Panc1 (cell line): ENCODE results near the gene ROBO2. TPM values are rescaled to one million over a fixed set of nuclear protein-coding genes. Genes with fewer than 3 reads are reported as not detected.

ENCODE experiments used
- ATAC-seq: fragments of 200-7000 bp; cut with Tn5 transposase; 2 replicates; pipeline ENCODE4 v1.9.1; 2020; ENCODE audit warnings: mild to moderate bottlenecking, moderate library complexity
- BruUV-seq: library from RNA; stranded (reverse); fragments of 400-500 nt; replicated peaks from 2 replicates; lab custom pipeline; 2021; lab: Mats Ljungman, UMichigan
- CTCF ChIA-PET: fragments of 300-600 bp; sonication (Branson Sonifier 250); formaldehyde crosslinking; loops from one replicate; lab custom pipeline; 2022; ENCODE audit warnings: antibody characterized with exemption; lab: Charles Lee
- POLR2A ChIA-PET: fragments of 300-600 bp; sonication (Branson Sonifier 250); formaldehyde crosslinking; loops from one replicate; lab custom pipeline; 2022; ENCODE audit warnings: antibody characterized with exemption; lab: Charles Lee
- DNase-seq: peaks from one replicate; pipeline ENCODE4 v3.0.0-alpha.2; 2010; ENCODE audit warnings: low read depth, low spot score
- H3K27ac ChIP-seq: 2 replicates; pipeline ENCODE4 v1.5.1; 2011; ENCODE audit warnings: mild to moderate bottlenecking, low read length, inconsistent platforms
- H3K27me3 ChIP-seq: fragments of 200-500 bp; sonication (Bioruptor generic); 2 replicates; pipeline ENCODE4 v1.6.0; 2014; ENCODE audit warnings: low read length, inconsistent platforms; ENCODE audit not compliant: control insufficient read depth, insufficient read depth
- H3K36me3 ChIP-seq: fragments of 200-500 bp; sonication (Bioruptor generic); 2 replicates; pipeline ENCODE4 v1.5.1; 2014; ENCODE audit warnings: inconsistent platforms, mild to moderate bottlenecking, low read length, moderate library complexity; ENCODE audit not compliant: control insufficient read depth, insufficient read depth
- H3K4me1 ChIP-seq: 2 replicates; pipeline ENCODE4 v1.5.1; 2011; ENCODE audit warnings: inconsistent platforms, mild to moderate bottlenecking, low read length, moderate library complexity; ENCODE audit not compliant: control insufficient read depth, insufficient read depth
- H3K4me3 ChIP-seq, 2 experiments: 2 replicates each; pipeline ENCODE4 v1.5.1; 2011 to 2012; ENCODE audit warnings: low read depth in 2 of 2, low read length in 2 of 2, mild to moderate bottlenecking in 2 of 2, inconsistent platforms in 1 of 2, moderate library complexity in 1 of 2
- H3K9me3 ChIP-seq: fragments of 200-500 bp; sonication (Bioruptor generic); 2 replicates; pipeline ENCODE4 v1.5.1; 2014; ENCODE audit warnings: low read depth, mild to moderate bottlenecking, inconsistent platforms, low read length, moderate library complexity; ENCODE audit not compliant: control insufficient read depth, insufficient read depth
- CTCF ChIP-seq: fragments of 450-650 bp; IDR thresholded peaks from 2 replicates; pipeline ENCODE4 v1.5.1; 2017; ENCODE audit warnings: mild to moderate bottlenecking
- POLR2AphosphoS5 ChIP-seq: IDR thresholded peaks from 2 replicates; pipeline ENCODE4 v1.6.1; 2012; ENCODE audit warnings: mild to moderate bottlenecking, low read depth, low read length, moderate library complexity
- REST ChIP-seq, 2 experiments: IDR thresholded peaks; 2 replicates each; pipeline ENCODE4 v1.6.1; 2011 to 2012; ENCODE audit warnings: low read depth in 2 of 2, control low read depth in 1 of 2, low read length in 1 of 2, mild to moderate bottlenecking in 1 of 2, moderate library complexity in 1 of 2; ENCODE audit not compliant: insufficient read depth in 1 of 2
- SIN3A ChIP-seq: IDR thresholded peaks from 2 replicates; pipeline ENCODE4 v1.6.1; 2012; ENCODE audit warnings: low read depth, mild to moderate bottlenecking, low read length, moderate library complexity, borderline replicate concordance; ENCODE audit not compliant: insufficient read depth
- TCF7L2 ChIP-seq: IDR thresholded peaks from 2 replicates; pipeline ENCODE4 v1.6.1; 2011; ENCODE audit warnings: mild to moderate bottlenecking, low read depth, low read length, inconsistent platforms
- in situ Hi-C: cut with HindIII; loops from 2 replicates; pipeline ENCODE4 v1.10.0; 2016; ENCODE audit warnings: low sequenced_read_pairs, low pct_unique_long_range_greater_than_20kb
- intact Hi-C: fragments of 100-400 bp; cut with micrococcal nuclease; formaldehyde crosslinking; loops from one replicate; pipeline ENCODE4 v1.10.0; 2022; ENCODE audit not compliant: unreplicated experiment
- total RNA-seq: library from RNA; stranded (reverse); gene quantifications from one replicate; pipeline ENCODE4 v1.2.1, GENCODE V29; 2021; ENCODE audit not compliant: unreplicated experiment

Gene ROBO2
- total RNA-seq, 1 experiment from 2014 or later: 1.3 TPM

- in situ Hi-C loops: no loop called here
- Histone ChIP-seq H3K27me3 (no peaks in the 10 kb centered on the region), H3K9me3 (no peaks in the 10 kb centered on the region), H3K27ac (no peak overlapping the region), H3K4me3 (no peak overlapping the region), H3K36me3 (no peaks in the 10 kb centered on the region), H3K4me1 (no peaks in the 10 kb centered on the region)
- no TSS peak for BruUV-seq
- DNase-seq (no peak), ATAC-seq (no peak)
- intact Hi-C loops: no loop called here
- ChIA-PET POLR2A (no interaction called here), CTCF (no interaction called here)
- TF ChIP-seq TCF7L2 (no peak), SIN3A (no peak), REST (IDR thresholded peaks at IDR 0.05; ENCODE audit: insufficient read depth in 1 of 2, low read depth in 2 of 2, low read length in 1 of 2) (no peak), CTCF (no peak), POLR2AphosphoS5 (no peak)
These were observed 40.2 kb downstream of the ROBO2 start for GRCh38 chr3:77079988-77080610.

- ATAC-seq (no peak), DNase-seq (no peak)
- Histone ChIP-seq H3K4me1 (no peaks in the 10 kb centered on the region), H3K27me3 (no peaks in the 10 kb centered on the region), H3K36me3 (no peaks in the 10 kb centered on the region), H3K9me3 (no peaks in the 10 kb centered on the region), H3K27ac (no peak overlapping the region), H3K4me3 (no peak overlapping the region)
- intact Hi-C loops: no loop called here
- no TSS peak for BruUV-seq
- no peak for TF ChIP-seq SIN3A
- POLR2A ChIA-PET: no interaction called here
- CTCF ChIA-PET: no interaction called here
- in situ Hi-C loops: no loop called here
These were observed 41.4 kb downstream of the ROBO2 start for GRCh38 chr3:77081240-77081661.

- Histone ChIP-seq H3K27ac (no peak overlapping the region), H3K9me3 (no peaks in the 10 kb centered on the region), H3K4me3 (no peak overlapping the region), H3K4me1 (no peaks in the 10 kb centered on the region), H3K36me3 (no peaks in the 10 kb centered on the region), H3K27me3 (no peaks in the 10 kb centered on the region)
- BruUV-seq: no TSS peak
- TF ChIP-seq TCF7L2 (no peak), REST (IDR thresholded peaks at IDR 0.05; ENCODE audit: insufficient read depth in 1 of 2, low read depth in 2 of 2, low read length in 1 of 2) (no peak), SIN3A (no peak)
- intact Hi-C loops (no loop called here), in situ Hi-C loops (no loop called here)
- ChIA-PET CTCF (no interaction called here), POLR2A (no interaction called here)
- DNase-seq (no peak), ATAC-seq (no peak)
These were observed 44.6 kb downstream of the ROBO2 start for GRCh38 chr3:77084511-77084910.
